OCI-M2 (cell line): ENCODE data around the gene MYO18B.

ENCODE experiments used
- DNase-seq: peaks from one replicate; lab custom pipeline; 2025; ENCODE audit not compliant: unreplicated experiment; lab: John Stamatoyannopoulos, UW

MYO18B gene

DNA sequence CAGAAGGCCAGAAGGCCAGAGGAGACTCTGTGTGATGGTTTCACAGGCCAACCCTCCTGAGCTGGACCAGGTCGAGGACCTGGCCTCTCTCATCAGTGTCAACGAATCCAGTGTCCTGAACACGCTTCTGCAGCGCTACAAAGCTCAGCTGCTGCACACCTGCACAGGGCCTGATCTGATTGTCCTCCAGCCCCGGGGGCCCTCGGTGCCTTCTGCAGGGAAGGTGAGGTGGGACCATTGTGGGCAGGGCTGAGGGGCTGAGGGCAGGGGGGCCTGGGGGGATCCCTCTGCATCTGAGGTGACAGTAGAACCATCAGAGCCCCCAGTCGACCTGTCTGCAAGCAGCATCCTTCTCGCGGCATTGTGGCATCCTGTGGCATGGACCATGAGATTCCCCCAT lies 30.3 kb downstream of the MYO18B start:
- no peak for DNase-seq

GRCh38 chr22:25774575-25775026 lies 32.6 kb downstream of the MYO18B start:
- DNase-seq = no peak

DNA sequence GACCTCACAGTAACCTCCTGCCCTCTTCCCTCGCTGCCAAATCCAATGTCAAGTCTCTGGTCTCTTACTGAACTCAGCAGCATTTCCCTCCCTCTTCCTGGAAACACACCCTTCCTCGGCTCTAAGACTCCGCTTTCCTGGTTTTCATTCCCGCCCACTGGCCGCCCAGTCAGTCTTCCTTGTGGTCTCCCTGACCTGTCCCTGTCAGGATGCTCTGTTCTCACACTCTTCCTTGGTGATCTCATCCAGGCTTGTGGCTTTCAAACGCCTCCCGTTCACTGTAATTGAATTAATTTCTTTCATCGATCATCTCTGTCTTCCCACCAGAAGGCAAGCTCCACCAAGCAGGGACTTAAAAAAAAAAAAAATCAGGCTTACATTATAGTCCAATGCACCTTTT lies 33.5 kb downstream of the MYO18B start:
- no peak for DNase-seq

DNA sequence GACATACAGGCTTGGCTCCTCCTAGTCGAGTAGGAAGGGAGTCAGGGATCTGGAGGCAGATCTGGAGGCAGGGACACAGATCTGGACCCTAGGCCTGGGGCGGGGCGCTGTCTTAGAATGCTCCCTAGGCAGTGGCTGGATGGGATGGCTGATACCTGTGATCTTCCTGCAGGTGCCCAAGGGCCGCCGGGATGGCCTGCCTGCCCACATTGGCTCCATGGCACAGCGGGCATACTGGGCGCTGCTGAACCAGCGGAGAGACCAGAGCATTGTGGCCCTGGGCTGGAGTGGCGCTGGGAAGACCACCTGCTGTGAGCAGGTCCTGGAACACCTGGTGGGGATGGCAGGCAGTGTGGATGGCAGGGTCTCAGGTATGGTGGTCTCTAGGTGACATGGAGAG lies 35.4 kb downstream of the MYO18B start:
- no peak for DNase-seq

DNA sequence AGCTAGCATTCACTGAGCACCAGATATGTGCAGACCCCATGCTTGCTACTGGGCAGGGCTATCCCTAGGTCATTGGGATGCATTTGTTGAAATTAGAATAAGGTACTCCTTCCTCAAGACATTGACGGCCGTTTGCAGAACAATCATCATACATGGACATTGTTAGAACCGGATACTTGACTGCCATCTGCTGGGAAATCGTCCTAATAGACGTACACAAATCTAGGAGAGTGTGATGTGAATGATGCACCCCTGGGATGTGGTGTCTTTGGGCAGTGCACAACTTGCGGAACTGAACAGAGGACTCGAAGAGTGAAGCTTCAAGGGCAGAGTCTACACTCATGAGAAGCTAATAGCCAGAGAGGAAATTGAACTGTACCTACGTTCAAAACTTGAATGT lies 35.9 kb downstream of the MYO18B start:
- no peak for DNase-seq

GRCh38 chr22:25779426-25779825 lies 37.4 kb downstream of the MYO18B start:
- DNase-seq = no peak

DNA sequence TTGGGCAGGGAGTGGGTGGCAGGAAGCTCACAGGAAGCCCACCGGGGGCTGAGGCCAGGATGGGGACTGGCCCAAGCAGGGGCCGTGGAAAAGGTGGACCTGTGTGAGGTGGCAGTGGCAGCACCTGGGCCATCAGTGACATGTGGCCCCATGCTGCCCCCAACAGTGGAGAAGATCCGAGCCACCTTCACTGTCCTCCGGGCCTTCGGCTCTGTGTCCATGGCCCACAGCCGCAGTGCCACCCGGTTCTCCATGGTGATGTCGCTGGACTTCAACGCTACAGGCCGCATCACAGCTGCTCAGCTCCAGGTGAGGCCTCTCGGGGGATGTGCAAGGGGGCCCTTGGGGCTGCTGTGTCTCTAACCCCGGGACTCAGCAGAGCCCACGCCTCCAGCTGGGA lies 37.9 kb downstream of the MYO18B start:
- no peak for DNase-seq

- no peak for DNase-seq
Observed at GRCh38 chr22:25780673-25781072, 38.7 kb downstream of the MYO18B start.

- no peak for DNase-seq
Observed at GRCh38 chr22:25781801-25782200, 39.8 kb downstream of the MYO18B start.

- no peak for DNase-seq
Observed at GRCh38 chr22:25782831-25783230, 40.8 kb downstream of the MYO18B start.

- no peak for DNase-seq
Observed at GRCh38 chr22:25783856-25784255, 41.9 kb downstream of the MYO18B start.

- DNase-seq = no peak
Observed at GRCh38 chr22:25786165-25786564, 44.2 kb downstream of the MYO18B start.

DNA sequence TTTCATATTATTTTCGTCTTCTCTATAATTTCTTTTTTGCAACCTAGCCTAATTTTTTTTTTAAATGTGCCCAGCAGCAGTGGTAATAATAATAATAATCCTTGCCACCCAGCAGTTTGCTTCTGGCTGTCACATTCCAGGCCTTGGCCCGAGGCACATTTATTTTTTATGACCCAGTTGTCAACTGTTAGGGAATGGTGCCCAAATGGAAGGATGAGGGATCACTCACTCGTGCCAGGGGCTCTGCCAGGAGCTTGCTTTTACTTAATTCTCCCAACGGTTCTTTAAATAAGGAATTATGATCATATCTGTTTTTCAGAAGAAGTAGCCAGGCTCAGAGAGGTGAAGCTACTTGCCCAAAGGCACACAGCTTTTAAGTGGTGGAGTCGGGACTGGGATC lies 49.6 kb downstream of the MYO18B start:
- DNase-seq = no peak

- DNase-seq = no peak
Observed at GRCh38 chr22:25795478-25795877, 53.5 kb downstream of the MYO18B start.

GRCh38 chr22:25797498-25798290 lies 55.7 kb downstream of the MYO18B start:
- DNase-seq = no peak

GRCh38 chr22:25800766-25801165 lies 58.8 kb downstream of the MYO18B start:
- no peak for DNase-seq

DNA sequence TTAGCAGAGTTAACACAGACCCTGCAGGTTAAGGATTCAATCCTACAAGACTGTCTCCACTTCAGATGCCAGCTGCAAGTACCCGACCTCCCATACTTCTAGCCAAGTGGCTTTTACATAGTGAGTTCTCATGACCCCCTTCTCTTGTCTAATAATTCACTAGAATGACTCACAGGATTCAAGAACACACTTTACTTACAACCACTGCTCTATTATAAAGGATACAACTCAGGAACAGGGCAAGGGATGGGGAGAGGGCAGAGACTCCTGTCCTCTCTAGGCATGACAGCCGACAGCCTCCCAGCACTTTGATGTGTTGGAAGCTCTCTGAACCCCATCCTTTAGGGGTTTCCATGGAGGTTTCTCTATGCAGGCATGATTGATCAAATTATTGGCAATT lies 60.0 kb downstream of the MYO18B start:
- DNase-seq = no peak

DNA sequence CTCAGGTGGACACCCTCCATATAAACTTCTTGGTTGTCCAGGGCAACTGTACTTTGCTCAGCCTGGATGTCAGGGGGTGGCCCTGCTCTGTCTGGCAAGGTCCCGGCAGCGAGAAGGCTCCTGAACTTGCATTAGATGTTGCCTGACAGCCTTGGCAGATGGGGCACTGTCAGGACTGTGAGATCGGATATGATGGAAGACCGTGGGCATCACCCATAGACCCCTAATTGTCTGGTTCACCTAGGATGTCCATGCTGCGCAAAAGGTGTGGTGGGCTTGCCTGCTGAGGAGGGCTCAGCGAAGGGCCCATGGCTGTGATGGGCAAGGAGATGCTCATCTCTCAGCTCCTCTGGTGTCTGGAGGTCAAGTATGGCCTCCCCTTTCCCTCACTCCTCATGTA lies 62.7 kb downstream of the MYO18B start:
- no peak for DNase-seq

- DNase-seq = no peak
Observed at GRCh38 chr22:25806579-25806978, 64.6 kb downstream of the MYO18B start.

- DNase-seq = no peak
Observed at GRCh38 chr22:25814685-25815084, 72.7 kb downstream of the MYO18B start.

DNA sequence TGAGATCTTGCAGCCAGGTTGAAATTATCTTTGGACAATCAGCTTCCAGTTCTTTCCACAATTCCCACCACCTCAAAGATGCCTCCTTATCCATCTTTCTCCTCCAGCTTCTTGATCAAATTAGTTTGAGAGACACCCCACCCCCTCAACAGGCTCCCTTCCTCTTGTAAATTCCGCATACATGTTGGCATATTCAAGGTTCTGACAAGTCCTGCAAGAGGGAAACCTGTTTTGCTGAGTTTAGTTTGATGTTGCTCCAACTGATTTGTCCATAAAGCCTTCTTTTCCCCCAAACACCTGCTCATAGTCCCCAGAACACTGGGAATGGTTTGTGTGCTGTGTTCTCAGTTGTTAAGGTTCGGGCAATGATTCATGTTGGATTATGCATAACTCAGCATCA lies 73.6 kb downstream of the MYO18B start:
- DNase-seq = no peak

GRCh38 chr22:25816522-25817059 lies 74.6 kb downstream of the MYO18B start:
- DNase-seq = no peak
